DOHH2 (cell line): ENCODE results near the gene OR2AT4.

ENCODE experiments used
- H3F3A ChIP-seq: fragments of 200-600 bp; sonication (generic), shearing (Covaris generic); 2 replicates; pipeline ENCODE4 v1.6.0; 2016; ENCODE audit warnings: antibody characterized with exemption, mild to moderate bottlenecking; ENCODE audit not compliant: control insufficient read depth, insufficient read depth
- H3K27ac ChIP-seq: fragments of 200-600 bp; sonication (generic); 2 replicates; pipeline ENCODE4 v1.5.1; 2014; ENCODE audit warnings: low read depth, mild to moderate bottlenecking, low read length, moderate library complexity
- H3K27me3 ChIP-seq: fragments of 200-600 bp; sonication (generic); 2 replicates; pipeline ENCODE4 v1.6.1; 2014; ENCODE audit warnings: mild to moderate bottlenecking, low read length, mixed read lengths; ENCODE audit not compliant: control insufficient read depth
- H3K36me3 ChIP-seq: fragments of 200-600 bp; sonication (generic); 2 replicates; pipeline ENCODE4 v1.6.1; 2014; ENCODE audit warnings: mild to moderate bottlenecking, low read length, moderate library complexity, mixed read lengths; ENCODE audit not compliant: control insufficient read depth
- H3K4me1 ChIP-seq: fragments of 200-600 bp; sonication (generic); 2 replicates; pipeline ENCODE4 v1.6.1; 2014; ENCODE audit warnings: mild to moderate bottlenecking, low read length, mixed read lengths; ENCODE audit not compliant: control insufficient read depth
- H3K4me2 ChIP-seq: fragments of 200-600 bp; sonication (generic); 2 replicates; pipeline ENCODE4 v1.6.0; 2014; ENCODE audit warnings: mild to moderate bottlenecking, low read length, moderate library complexity
- H3K4me3 ChIP-seq: fragments of 200-600 bp; sonication (generic); 2 replicates; pipeline ENCODE4 v1.5.1; 2014; ENCODE audit warnings: mild to moderate bottlenecking, low read length, mixed read lengths
- H3K79me2 ChIP-seq: fragments of 200-600 bp; sonication (generic); 2 replicates; pipeline ENCODE4 v1.6.1; 2014; ENCODE audit warnings: mild to moderate bottlenecking, low read length, mixed read lengths; ENCODE audit not compliant: control insufficient read depth
- H3K9me2 ChIP-seq: fragments of 200-600 bp; sonication (generic); replicated peaks from 2 replicates; pipeline ENCODE4 v1.6.1; 2014; ENCODE audit warnings: mild to moderate bottlenecking, low read length, mixed read lengths; ENCODE audit not compliant: control insufficient read depth
- H3K9me3 ChIP-seq: fragments of 200-600 bp; sonication (generic); 2 replicates; pipeline ENCODE4 v1.6.1; 2014; ENCODE audit warnings: antibody characterized with exemption, low read length, mixed read lengths; ENCODE audit not compliant: control insufficient read depth, insufficient read depth
- H4K20me1 ChIP-seq: fragments of 200-600 bp; sonication (generic); 2 replicates; pipeline ENCODE4 v1.6.0; 2014; ENCODE audit warnings: low read depth, mild to moderate bottlenecking, antibody characterized with exemption, low read length, moderate library complexity; ENCODE audit not compliant: control insufficient read depth, insufficient read depth
- CTCF ChIP-seq: fragments of 200-600 bp; sonication (generic); IDR thresholded peaks from one replicate; pipeline ENCODE4 v1.5.1; 2014; ENCODE audit warnings: antibody characterized with exemption, mild to moderate bottlenecking, low read depth, low read length; ENCODE audit not compliant: poor library complexity, severe bottlenecking
- EZH2phosphoT487 ChIP-seq: fragments of 200-600 bp; sonication (generic); IDR thresholded peaks from 2 replicates; pipeline ENCODE4 v1.6.1; 2017; ENCODE audit warnings: borderline replicate concordance, mild to moderate bottlenecking, antibody characterized with exemption, low read length, moderate library complexity, mixed read lengths

Gene OR2AT4

GRCh38 chr11:75035256-75035655 lies 61.4 kb downstream of the OR2AT4 start:
- Histone ChIP-seq H3K79me2 (no peaks in the 10 kb centered on the region), H3K9me3 (no peaks in the 10 kb centered on the region), H4K20me1 (no peaks in the 10 kb centered on the region), H3K4me2 (no peak overlapping the region), H3K36me3 (no peaks in the 10 kb centered on the region), H3K4me1 (no peaks in the 10 kb centered on the region), H3K9me2 (no peaks in the 10 kb centered on the region), H3K27me3 (no peaks in the 10 kb centered on the region), H3K27ac (no peak overlapping the region), H3K4me3 (no peak overlapping the region), H3F3A (no peaks in the 10 kb centered on the region)
- no peak for TF ChIP-seq CTCF

- H3K4me3 ChIP-seq: no peak overlapping the region
- no peaks in the 10 kb centered on the region for H3K36me3 ChIP-seq
- H3K27ac ChIP-seq: no peak overlapping the region
- no peaks in the 10 kb centered on the region for H3K27me3 ChIP-seq
- H3K4me1 ChIP-seq: no peaks in the 10 kb centered on the region
- H3K9me2 ChIP-seq: no peaks in the 10 kb centered on the region
- no peaks in the 10 kb centered on the region for H3F3A ChIP-seq
- H3K79me2 ChIP-seq: no peaks in the 10 kb centered on the region
- TF ChIP-seq CTCF (no peak), EZH2phosphoT487 (no peak)
- no peaks in the 10 kb centered on the region for H4K20me1 ChIP-seq
- no peaks in the 10 kb centered on the region for H3K9me3 ChIP-seq
- H3K4me2 ChIP-seq: no peak overlapping the region
Measured at GRCh38 chr11:75033916-75034315, 62.8 kb downstream of the OR2AT4 start.

- no peaks in the 10 kb centered on the region for H3K4me1 ChIP-seq
- H3K9me2 ChIP-seq: no peaks in the 10 kb centered on the region
- TF ChIP-seq EZH2phosphoT487: no peak
- no peak for TF ChIP-seq CTCF
Measured at GRCh38 chr11:75032550-75032935, 64.1 kb downstream of the OR2AT4 start.

More at GRCh38 chr11:75032550-75032935, 64.1 kb downstream of the OR2AT4 start:
- Histone ChIP-seq H3F3A (no peaks in the 10 kb centered on the region), H4K20me1 (no peaks in the 10 kb centered on the region), H3K9me3 (no peaks in the 10 kb centered on the region), H3K36me3 (no peaks in the 10 kb centered on the region), H3K4me3 (no peak overlapping the region), H3K4me2 (no peak overlapping the region), H3K79me2 (no peaks in the 10 kb centered on the region), H3K27ac (no peak overlapping the region), H3K27me3 (no peaks in the 10 kb centered on the region)
